ENCODE data around the gene MEIOSIN. TPM values are rescaled to one million over a fixed set of nuclear protein-coding genes. Genes with fewer than 3 reads are reported as not detected.

MEIOSIN gene
- total and polyA plus RNA-seq, 2 donors from 2014 or later: not detected

DNA sequence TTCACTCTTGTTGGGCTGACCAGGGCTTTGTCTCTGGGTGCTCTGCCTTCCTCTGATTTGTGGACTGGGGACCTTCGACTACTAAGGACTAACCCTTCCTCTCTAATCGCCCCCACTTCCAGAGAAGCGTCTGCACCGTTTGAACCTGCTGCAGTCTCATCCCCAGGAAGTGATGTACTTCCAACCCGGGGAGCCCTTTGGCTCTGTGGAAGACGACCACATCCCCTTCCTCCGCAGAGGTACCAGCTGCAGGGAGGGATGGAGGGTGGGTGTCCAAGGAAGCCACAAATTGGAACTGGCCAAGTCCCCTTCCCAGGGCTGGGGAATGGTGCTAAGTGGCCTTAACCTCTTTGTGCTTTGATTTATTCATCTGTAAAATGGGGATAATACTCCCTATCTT lies 31.6 kb upstream of the MEIOSIN start:
- Histone ChIP-seq H3K4me3 (ENCODE audit: low read length in 3 of 3) (no peak overlapping the region), H3K27me3 (ENCODE audit: control insufficient read depth, insufficient read depth, low read length) (no peaks in the 10 kb centered on the region), H3K9ac (ENCODE audit: low read length in 3 of 3) (no peak overlapping the region), H3K4me1 (ENCODE audit: control insufficient read depth in 2 of 3, insufficient read depth in 2 of 3, low read depth in 1 of 3, low read length in 3 of 3) (no peaks in the 10 kb centered on the region), H3K27ac (ENCODE audit: low read depth in 2 of 2, low read length in 2 of 2) (no peak overlapping the region), H3K9me3 (ENCODE audit: control insufficient read depth in 2 of 3, insufficient read depth in 1 of 3, low read length in 3 of 3) (no peaks in the 10 kb centered on the region), H3K36me3 (ENCODE audit: control insufficient read depth in 2 of 3, insufficient read depth in 3 of 3, low read length in 3 of 3) (peaks cover 0 to 2% (median 0%) of the 10 kb centered on the region in 3 donors)
- no peak for FAIRE-seq
- no peak for DNase-seq
- intact Hi-C loops (cut with DNase I): no loop called here
- TF ChIP-seq, protein P1, sequence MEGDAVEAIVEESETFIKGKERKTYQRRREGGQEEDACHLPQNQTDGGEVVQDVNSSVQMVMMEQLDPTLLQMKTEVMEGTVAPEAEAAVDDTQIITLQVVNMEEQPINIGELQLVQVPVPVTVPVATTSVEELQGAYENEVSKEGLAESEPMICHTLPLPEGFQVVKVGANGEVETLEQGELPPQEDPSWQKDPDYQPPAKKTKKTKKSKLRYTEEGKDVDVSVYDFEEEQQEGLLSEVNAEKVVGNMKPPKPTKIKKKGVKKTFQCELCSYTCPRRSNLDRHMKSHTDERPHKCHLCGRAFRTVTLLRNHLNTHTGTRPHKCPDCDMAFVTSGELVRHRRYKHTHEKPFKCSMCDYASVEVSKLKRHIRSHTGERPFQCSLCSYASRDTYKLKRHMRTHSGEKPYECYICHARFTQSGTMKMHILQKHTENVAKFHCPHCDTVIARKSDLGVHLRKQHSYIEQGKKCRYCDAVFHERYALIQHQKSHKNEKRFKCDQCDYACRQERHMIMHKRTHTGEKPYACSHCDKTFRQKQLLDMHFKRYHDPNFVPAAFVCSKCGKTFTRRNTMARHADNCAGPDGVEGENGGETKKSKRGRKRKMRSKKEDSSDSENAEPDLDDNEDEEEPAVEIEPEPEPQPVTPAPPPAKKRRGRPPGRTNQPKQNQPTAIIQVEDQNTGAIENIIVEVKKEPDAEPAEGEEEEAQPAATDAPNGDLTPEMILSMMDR (IDR thresholded peaks at IDR 0.05; ENCODE audit: borderline replicate concordance, extremely low read depth, insufficient read depth): no peak

- Histone ChIP-seq H3K36me3 (ENCODE audit: control insufficient read depth in 2 of 3, insufficient read depth in 3 of 3, low read length in 3 of 3) (peaks cover 0 to 2% (median 0%) of the 10 kb centered on the region in 3 donors), H3K9ac (ENCODE audit: low read length in 3 of 3) (no peak overlapping the region), H3K9me3 (ENCODE audit: control insufficient read depth in 2 of 3, insufficient read depth in 1 of 3, low read length in 3 of 3) (no peaks in the 10 kb centered on the region), H3K27me3 (ENCODE audit: control insufficient read depth, insufficient read depth, low read length) (no peaks in the 10 kb centered on the region), H3K4me3 (ENCODE audit: low read length in 3 of 3) (no peak overlapping the region), H3K27ac (ENCODE audit: low read depth in 2 of 2, low read length in 2 of 2) (no peak overlapping the region), H3K4me1 (ENCODE audit: control insufficient read depth in 2 of 3, insufficient read depth in 2 of 3, low read depth in 1 of 3, low read length in 3 of 3) (no peaks in the 10 kb centered on the region)
- FAIRE-seq: no peak
- TF ChIP-seq, protein P1 (IDR thresholded peaks at IDR 0.05; ENCODE audit: borderline replicate concordance, extremely low read depth, insufficient read depth): no peak
- no peak for DNase-seq
- intact Hi-C loops (cut with DNase I): no loop called here
Measured at GRCh38 chr19:45705115-45705514, 28.1 kb upstream of the MEIOSIN start.

- no peak overlapping the region for H3K27ac ChIP-seq (ENCODE audit: low read depth in 2 of 2, low read length in 2 of 2)
- intact Hi-C loops (cut with DNase I): no loop called here
- no peaks in the 10 kb centered on the region for H3K27me3 ChIP-seq (ENCODE audit: control insufficient read depth, insufficient read depth, low read length)
- TF ChIP-seq, protein P1 (IDR thresholded peaks at IDR 0.05; ENCODE audit: borderline replicate concordance, extremely low read depth, insufficient read depth): no peak
- H3K36me3 ChIP-seq (ENCODE audit: control insufficient read depth in 2 of 3, insufficient read depth in 3 of 3, low read length in 3 of 3): peaks cover 0 to 2% (median 0%) of the 10 kb centered on the region in 3 donors
- no peak for DNase-seq
- H3K9me3 ChIP-seq (ENCODE audit: control insufficient read depth in 2 of 3, insufficient read depth in 1 of 3, low read length in 3 of 3): no peaks in the 10 kb centered on the region
- no peak for FAIRE-seq
- no peak overlapping the region for H3K4me3 ChIP-seq (ENCODE audit: low read length in 3 of 3)
- no peak overlapping the region for H3K9ac ChIP-seq (ENCODE audit: low read length in 3 of 3)
- no peaks in the 10 kb centered on the region for H3K4me1 ChIP-seq (ENCODE audit: control insufficient read depth in 2 of 3, insufficient read depth in 2 of 3, low read depth in 1 of 3, low read length in 3 of 3)
Measured at GRCh38 chr19:45705710-45706415, 27.4 kb upstream of the MEIOSIN start.
